SKM-1 (cell line): ENCODE data around the gene PTMS.
A peak's percentile ranks its signal among the peaks of the same experiment; 100 is the strongest.
"Not testable (repeated sequence)": the region's sequence is repeated elsewhere in the genome, so short reads cannot be mapped to it uniquely, and the experiment has no call there.

ENCODE experiments used
- DNase-seq: peaks from one replicate; lab custom pipeline; 2025; ENCODE audit not compliant: unreplicated experiment; lab: John Stamatoyannopoulos, UW

PTMS gene, protein sequence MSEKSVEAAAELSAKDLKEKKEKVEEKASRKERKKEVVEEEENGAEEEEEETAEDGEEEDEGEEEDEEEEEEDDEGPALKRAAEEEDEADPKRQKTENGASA

DNA sequence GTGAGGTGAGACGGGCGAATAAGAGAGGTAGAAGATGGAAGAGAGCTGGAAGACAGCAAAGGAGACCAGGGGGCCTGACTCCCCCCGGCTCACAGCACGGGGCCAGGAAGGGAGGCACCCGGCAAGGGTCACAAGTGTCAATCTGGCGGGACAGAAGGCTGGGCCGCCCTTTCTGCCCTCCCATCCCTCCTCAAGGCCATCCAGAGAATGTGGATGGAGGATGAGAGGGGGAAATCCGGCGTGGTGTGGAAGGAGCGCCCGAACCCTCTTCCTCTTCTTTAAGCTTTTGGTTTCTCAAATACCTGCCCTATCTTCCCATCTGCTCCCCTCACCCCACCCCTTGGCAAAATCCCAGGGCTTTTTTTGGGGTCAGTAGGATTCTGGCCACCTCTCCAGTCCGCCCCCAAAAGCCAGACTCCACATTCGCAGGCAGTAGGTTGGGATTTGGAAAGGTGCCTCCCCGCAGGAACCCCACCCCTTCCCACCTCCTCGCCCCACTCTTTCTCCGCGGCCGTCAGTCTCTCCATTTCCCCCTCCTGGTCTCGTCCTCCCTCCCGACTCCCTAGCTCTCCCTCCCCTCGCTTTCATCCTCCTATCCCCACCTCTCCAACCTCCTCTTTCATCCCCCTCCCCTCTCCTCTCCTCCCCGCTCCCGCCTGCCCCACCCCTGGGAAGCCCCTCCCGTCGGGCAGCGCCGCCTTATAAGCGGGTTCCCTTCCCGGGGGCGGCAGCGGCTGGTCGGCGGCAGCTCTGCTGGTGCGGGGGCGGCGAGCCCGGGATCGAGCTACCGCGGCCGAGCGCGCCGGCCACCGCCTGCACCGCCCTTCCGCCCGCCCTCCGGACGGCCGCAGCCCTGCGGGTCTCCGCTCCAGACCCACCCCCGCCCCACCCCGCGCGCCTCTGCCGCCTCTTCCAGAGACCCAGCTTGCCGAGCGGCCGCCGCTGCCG lies at the start of gene PTMS:
Gene PTMS, plus strand, starts transcription at position 730 of the 948 bp plus-strand sequence. CDS start 343 bp downstream, outside the sequence.
- DNase-seq: no peak

DNA sequence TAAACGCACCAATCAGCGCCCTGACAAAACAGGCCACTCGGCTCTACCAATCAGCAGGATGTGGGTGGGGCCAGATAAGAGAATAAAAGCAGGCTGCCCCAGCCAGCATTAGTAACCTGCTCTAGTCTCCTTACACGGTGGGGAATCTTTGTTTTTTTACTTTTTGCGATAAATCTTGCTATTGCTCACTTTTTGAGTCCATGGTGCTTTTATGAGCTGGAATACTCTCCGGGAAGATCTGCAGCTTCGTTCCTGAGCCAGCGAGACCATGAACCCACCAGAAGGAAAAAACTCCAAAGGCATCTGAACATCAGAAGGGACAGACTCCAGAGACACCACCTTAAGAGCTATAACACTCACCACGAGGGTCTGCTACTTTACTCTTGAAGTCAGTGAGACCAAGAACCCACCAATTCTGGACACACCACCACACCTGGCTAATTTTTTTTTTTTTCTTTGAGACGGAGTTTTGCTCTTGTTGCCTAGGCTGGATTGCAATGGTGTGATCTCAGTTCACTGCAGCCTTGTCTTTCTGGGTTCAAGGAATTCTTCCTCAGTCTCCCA lies 49.2 kb upstream of the PTMS start:
- no peak for DNase-seq

DNA sequence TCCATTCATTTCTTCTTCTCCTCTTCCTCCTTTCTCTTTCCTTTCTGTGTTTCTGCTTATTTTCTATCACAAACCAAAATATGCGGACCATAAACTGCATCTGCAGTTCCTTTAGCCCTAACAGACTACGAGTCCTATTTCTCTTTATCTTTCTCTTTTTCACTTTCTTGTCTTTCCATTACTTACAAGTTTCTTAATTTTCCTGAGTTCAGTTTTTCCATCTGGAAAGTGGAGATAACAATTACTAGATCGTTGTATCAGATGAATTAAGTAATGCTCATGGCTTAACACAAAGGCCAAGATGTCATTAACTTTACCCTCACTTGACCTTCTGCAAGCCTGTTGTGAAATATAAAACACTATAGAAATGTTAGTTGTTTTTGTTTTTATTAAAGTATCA lies 43.3 kb upstream of the PTMS start:
- DNase-seq: no peak

DNA sequence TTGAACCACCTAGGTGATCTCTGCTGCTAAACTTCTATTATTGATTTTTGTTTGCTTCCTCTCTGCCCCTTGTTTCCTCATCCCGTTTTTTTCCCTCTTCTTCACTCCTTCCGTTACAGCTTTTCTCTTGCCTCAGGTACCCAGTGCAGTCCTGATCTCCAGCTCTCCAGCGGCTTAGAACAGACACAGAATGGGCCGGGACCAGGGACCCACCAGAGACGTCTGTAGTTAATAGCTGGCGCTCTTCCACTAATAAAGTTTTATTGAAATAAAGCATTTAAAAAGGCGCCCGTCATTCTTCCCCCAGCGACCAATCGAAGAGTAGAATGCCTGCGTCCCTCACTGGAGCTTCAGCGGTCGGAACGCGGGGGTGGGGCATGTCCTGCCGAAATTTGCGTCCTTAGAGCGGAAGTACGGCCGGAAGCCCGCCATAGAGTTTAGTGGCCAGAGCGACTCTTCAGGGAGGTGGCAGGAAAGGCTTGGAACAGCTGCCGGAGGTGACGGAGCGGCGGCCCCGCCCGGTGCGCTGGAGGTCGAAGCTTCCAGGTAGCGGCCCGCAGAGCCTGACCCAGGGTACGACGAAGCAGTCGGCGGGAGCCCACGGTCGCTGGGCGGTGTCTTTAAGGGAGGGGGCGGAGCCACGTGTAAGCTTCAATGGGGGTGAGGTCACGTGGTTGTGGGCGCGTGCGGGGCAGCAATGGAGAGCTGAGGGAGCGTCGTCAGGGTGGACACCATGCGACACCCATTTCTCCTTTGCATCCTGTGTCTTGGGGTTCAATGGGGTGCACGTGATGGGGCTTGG lies 42.4 kb upstream of the PTMS start, which contains the start of gene COPS7A:
Gene COPS7A, plus strand, starts transcription at position 440 of the 802 bp plus-strand sequence. CDS start 611 bp downstream, outside the sequence.
- peak; percentile 77 for DNase-seq

DNA sequence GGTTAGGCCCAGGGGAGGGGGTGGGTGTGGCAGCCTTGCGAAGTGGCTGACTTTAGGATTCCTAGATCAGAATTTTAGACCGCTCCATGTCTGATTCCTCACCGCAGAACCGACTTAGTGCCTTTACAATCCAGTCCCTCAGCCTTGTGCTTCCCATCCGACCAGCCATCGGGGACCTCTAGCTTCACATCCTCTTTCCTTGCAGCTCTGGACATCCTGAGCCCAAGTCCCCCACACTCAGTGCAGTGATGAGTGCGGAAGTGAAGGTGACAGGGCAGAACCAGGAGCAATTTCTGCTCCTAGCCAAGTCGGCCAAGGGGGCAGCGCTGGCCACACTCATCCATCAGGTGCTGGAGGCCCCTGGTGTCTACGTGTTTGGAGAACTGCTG lies 41.8 kb upstream of the PTMS start:
- DNase-seq: no peak

DNA sequence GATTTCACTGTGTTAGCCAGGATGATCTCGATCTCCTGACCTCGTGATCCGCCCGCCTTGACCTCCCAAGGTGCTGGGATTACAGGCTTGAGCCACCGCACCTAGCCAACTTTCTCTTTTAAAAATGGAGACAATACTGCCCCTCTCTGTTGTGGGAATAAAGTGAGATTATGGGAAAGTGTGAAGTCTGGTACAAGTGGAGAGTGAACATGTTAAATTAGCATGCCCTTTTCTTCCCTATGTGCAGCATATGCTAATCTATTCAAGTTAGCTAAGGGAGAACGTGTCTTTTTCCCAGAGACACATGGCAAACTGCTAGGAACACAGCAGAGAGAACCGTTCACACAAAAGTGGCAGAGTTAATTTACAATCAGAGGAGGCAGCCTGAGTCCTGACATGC lies 40.8 kb upstream of the PTMS start:
- no peak for DNase-seq

DNA sequence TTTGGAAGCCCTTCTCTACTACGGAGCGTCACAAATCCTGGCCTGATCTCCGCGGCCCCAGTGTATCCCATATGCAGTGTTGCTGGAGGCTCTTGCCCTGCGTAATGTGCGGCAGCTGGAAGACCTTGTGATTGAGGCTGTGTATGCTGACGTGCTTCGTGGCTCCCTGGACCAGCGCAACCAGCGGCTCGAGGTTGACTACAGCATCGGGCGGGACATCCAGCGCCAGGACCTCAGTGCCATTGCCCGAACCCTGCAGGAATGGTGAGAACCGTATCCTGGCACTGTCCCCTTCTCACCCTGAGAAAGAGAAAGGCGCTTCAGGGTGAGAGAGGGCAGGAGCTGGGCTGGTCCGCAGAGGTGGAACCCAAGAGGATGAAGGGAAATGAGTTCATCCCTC lies 37.0 kb upstream of the PTMS start:
- DNase-seq: no peak

DNA sequence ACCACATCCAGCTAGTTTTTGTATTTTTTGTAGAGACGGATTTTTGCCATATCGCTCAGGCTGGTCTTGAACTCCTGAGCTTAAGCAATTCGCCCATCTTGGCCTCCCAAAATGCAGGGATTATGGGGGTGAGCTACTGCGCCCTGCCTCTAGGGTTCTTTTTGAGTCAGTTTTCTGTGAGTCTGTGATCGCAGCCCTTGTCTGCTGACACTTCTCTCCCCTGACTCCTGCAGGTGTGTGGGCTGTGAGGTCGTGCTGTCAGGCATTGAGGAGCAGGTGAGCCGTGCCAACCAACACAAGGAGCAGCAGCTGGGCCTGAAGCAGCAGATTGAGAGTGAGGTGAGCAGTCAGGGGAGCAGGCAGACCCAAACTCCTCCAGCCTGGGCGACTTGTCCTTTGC lies 36.0 kb upstream of the PTMS start:
- no peak for DNase-seq

DNA sequence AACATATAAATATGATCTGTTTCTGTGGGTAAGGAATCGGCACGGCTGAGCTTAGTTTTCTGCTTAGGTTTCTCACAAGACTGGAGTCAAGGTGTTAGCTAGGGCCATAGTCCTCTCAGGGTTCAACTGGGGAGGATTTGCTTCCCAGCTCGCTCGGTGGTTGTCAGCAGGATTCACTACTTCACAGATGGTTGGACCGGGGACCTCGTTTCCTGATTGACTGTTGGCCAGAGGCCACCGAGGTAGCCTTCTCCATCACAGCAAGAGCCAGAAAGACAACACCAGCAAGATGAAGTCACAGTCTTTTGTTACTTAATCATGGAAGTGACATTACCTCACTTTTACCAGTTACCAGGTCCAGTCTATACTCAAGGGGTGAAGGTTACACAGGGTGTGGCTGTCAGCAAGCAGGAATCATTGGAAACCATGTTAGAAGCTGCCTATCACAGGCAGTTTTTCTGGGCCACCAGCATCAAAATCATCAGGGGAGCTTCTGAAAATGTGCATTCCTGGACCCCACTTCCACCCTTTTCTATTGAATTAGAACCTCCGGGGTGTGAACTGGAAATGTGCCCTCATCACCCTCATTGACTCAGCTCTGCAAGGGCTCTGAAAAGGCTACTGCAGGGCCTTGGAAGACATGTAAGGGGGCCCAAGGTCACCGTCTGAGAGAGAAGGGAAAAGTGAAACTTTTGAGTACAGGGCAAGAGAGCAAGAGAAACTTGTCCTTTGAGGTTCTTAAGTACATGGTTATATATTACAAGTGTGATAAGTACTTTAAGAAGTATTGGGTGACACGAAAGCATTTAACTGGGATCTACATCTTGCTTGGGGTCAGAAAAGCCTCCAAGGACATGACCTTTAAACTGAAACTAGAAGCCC lies 31.4 kb upstream of the PTMS start:
- no peak for DNase-seq

DNA sequence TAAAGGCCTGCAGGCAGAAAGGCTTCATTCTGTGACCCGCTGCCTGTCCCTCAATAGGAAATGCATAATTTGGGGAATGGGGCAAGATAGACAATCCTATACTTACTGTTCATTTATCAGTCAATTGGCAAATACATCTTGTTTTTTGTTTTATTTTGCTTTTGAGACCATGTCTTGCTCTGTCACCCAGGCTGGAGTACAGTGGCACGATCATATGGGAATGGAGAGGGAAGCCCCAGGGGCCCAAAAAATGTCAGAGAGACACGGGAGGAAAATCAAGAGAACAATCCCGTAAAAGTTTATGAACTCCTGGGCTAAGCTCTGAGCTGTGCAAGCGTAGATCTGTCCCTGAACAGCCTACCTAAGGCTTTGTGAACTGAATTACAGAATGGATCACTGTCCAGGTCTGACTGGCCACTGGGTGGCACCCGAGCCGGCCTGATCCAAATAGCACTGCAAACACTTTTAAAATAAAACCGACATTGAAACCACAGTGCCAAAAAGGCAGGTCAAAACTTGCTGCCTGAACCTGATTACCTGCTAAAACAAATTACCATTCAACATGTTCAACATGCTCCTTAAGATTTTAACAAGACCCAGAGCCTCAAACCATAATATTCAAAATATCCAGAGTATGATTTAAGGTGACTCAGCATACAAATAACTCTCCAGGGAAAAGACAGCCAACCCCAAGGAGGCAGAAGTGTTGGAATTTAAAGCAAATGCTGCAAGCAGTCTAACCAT lies 30.5 kb upstream of the PTMS start:
- DNase-seq: no peak

DNA sequence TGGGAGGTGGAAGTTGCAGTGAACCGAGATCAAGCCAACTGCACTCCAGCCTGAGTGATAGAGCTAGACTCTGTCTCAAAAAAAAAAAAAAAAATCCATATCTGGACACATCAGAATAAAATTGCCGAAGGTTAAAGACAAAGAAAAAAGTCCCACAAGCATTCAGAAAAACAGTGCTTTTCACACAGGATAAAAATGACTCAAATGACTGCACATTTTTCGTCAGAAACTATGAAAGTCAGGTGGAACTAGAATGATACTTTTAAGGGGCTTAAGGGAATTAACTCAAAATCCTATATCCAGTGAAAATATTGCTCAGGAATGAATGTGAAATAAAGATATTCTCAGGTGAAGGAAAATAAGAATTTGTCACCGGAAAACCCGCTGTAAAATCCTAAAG lies 29.4 kb upstream of the PTMS start:
- no peak for DNase-seq

DNA sequence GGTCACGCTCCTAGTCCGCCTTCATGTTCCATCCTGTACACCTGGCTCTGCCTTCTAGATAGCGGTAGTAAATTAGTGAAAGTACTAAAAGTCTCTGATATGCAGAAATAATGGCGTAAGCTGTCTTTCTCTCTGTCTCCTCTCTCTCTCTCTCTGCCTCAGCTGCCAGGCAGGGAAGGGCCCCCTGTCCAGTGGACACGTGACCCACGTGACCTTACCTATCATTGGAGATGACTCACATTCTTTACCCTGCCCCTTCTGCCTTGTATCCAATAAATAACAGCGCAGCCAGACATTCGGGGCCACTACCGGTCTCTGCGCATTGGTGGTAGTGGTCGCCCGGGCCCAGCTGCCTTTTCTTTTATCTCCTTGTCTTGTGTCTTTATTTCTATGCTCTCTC lies 24.1 kb upstream of the PTMS start:
- not testable (repeated sequence) for DNase-seq

DNA sequence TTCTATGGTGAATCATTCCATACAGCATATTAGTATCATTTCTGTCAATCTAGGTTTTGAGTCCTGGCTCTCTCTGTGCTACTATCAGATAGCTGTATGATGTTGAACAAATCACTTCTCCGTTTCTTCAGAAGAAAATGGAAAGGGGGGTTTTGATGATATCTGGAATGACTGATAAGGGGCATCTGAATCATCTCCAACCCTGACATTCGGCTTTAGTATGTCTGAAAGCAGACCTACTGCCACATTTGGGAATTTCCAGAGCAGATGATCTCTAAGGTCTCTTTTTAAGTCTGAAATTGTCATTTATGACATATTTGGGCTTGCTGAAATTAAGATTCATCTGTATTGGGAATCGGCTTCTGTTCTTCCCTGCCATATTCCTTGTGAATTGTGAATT lies 23.3 kb upstream of the PTMS start:
- no peak for DNase-seq

DNA sequence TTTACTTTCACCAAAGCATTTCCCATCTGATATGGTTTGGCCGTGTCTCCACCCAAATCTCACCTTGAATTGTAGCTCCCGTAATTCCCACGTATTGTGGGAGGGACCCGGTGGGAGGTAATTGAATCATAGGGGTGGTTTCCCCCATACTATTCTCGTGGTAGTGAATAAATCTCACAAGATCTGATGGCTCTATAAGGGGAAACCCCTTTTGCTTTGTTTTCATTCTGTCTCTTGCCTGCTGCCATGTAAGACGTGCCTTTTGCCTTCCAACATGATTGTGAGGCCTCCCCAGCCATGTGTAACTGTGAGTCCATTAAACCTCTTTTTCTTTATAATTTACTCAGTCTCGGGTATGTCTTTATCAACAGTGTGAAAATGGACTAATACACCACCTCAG lies 22.9 kb upstream of the PTMS start:
- DNase-seq: not testable (repeated sequence)

DNA sequence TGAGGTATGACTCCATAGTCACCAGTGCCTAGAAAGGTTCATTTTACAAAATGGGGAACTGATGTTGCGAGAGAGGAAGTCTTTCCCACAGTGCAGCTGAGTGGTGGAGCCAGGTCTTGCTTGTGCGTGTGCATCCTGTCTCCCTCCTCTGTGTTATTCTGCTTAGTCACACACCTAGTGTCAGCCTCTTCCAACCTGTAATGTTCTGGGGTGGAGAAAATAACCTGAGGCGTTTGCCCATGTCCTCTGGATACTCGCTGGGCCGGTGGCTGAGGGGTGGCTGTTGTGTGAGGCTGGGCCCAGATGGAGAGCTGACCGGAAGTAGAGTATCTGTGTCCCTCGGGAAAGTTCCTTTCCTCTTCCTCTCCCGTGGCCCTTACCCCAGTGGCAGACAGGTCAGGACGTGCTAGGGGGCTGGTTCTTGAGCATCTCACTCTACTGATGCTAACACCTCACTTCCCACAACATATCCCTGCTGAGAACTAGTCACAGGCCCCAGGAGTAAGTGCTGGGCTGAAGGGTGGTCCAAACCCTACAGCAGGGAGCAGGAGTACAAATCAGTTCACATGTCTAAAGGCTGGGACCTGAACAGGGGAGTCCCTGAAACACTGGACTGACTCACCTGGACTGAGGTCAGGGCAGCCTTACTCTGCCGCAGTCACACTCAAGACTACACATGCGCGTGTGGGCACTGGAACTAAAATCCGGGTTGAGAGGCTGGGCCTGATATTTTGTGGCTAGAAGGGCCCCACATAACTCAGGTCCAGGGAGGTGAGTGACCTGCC lies 20.2 kb upstream of the PTMS start:
- peak; percentile 64 for DNase-seq

DNA sequence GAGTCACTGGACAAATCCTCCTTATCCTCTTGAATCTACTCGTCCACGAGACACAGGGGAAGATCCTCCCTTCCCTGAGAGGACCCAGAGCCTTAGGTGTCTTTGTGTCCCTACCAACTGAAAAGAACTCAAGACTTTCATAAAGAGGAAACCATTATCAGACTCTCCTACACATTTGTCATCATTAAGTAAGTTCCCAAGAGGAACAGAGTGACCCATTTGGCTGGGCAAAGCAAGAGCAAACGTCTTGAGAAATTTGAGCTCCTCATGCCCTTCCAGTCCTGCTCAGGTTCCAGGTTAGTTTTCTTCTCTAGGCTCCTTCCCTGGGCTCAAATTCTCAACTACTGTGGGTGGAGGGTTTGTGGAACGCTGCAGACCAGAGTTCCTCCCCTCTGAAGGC lies 18.9 kb upstream of the PTMS start:
- no peak for DNase-seq

DNA sequence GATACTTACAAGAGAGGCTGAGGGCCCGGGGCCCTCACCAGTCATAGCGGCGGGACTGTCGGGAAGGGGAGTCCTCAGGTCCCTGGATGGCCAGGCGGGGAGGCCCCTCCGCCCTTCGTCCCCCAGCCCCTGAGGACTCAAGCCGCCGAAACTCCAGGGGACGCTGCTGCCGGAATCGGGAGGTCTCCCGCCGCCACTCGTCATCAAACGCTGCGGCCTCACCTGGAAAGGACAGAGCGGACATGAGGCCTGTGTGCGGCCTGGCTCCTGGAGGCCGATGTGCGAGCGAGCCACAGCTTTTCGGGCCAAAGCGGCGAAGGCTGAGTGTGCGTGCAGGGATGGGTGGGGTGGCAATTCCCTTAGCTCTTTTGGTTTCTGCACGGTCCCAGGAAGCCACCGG lies 17.4 kb upstream of the PTMS start:
- no peak for DNase-seq

DNA sequence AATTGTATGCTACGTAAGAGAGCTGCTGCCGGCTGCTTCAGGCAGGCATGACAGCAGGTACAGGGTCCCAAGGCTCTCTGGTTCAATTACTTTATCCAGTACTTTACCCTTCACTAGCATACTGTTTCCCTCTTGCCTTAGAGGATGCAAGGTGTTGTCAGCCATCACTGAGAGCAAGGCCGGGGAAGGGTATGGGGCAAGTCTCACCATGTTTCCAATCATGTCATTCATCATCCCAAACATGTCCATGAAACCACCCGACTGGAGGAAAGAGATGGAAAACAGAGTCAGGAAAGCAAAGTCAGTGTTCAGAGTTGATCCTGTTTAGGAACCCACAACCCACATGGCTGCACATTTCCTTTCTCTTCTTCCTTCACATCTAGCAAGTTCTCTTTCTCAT lies 15.7 kb upstream of the PTMS start:
- DNase-seq: no peak

DNA sequence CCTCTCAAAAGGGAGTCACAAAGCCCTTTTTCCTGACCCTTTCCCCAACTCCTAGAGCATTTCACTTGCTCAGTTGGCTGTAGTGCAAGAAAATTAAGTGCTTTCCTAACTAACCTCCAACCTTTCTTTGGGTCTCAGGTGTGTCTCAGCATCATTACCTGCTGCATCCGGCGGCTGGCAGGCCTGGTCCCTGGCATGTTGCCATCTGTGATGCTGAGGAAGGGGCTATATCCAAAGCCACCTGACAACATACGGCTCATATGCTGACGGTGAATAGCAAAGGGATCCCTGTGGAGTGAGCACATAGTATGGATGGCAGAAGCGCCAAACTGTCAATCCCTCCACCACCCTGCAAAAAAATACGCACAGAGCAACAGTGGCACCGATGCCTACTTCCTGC lies 14.4 kb upstream of the PTMS start:
- DNase-seq: no peak
